Stimulated activated CD8-positive, alpha-beta memory T cell treated with anti-CD3 and anti-CD28 coated beads, Interleukin-15, amount 100 ng/mL, for 4 hours (primary cell): ENCODE data around the gene NHS.
"Not testable (repeated sequence)": the region's sequence is repeated elsewhere in the genome, so short reads cannot be mapped to it uniquely, and the experiment has no call there.

ENCODE experiments used
- DNase-seq, 2 donors: peaks; one replicate each; pipeline ENCODE4 v3.0.0-alpha.2; 2020; ENCODE audit warnings: low read depth in 2 of 2

Gene NHS

DNA sequence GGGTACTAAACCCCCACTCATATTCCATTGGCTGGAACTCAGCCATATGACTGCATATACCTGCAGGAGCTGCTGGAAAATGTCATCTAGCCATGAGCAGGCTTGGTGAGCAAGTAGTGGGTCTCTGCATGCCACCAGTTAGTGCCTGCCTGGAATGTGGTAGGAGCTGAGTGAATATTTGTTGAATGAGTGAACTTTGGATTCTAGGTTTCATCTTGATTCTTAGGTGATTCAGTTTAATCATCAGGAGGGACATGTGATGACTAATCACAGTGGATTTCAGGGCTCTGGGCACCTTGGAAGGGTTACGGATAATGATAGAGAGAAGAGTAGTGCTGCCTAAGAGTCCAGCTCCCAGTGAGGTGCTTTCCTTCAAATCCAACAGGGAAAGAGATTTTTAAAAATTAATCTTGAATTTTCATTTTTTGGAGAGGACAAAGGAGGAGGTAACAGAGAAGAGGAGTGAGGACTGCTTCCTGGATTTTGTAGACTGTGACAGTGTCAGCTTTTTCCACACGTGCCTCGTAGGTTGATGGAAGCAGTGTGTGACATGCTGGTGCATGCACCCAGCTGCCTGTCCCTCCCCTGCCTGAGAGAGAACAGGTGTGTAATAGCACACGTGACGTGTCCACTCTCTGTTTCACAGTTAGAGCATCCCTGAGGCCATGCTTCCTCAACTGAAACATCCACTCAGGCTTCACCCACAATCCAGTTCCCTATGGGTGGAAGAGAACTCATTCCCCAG is 30.4 kb downstream of the NHS start:
- DNase-seq, result no peak

DNA sequence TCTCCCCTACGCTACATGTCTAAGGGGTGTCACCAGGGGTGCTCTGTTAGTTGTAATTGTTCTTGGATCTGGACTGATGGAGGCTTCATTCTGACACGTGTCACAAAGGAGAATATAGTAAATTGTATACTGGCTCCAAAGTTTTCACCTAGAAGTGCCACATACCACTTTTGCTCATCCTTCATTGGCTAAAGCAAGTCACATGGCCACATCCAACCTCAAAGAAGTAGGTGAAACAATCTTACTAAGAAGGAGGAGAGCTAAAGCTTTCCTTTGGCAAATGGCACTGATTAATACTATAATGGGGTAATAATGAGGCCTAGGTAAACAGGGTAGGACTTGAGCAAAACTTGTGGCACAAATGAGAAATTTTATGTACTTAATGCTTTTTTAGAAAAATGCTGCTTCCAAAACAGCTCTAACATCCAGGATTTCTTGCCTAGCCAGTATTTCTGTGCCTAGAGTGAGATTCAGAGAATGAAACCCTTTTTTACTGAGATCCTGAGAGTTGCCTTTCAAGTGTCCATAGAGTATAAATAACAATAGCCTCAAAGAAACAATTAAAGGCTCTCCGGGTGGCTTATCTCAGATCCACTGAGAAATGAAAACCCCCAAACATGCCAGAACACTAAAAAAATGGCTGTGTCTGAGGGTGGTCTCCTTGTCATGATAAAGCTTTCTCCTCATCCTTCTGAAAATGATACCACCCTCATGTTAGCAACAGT is 34.7 kb downstream of the NHS start:
- no peak for DNase-seq

DNA sequence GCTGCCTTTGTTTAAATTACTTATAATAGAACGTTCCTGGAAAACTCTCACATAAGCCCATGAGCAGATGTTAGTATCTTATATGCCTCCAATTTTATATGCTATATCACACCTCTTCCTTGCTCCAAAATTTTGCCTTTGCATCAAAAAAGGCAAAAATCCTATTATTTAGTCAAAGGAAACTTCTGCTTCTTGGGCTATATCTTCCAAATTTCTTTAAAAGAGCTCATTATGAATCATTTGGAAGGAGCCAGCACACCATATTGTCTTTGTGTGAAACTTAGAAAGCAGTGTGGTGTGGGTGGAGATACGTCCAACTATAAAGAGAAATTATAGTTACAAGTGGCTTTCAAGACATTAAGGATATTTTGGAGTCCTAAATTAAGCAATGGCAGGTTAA is 35.7 kb downstream of the NHS start:
- no peak for DNase-seq

DNA sequence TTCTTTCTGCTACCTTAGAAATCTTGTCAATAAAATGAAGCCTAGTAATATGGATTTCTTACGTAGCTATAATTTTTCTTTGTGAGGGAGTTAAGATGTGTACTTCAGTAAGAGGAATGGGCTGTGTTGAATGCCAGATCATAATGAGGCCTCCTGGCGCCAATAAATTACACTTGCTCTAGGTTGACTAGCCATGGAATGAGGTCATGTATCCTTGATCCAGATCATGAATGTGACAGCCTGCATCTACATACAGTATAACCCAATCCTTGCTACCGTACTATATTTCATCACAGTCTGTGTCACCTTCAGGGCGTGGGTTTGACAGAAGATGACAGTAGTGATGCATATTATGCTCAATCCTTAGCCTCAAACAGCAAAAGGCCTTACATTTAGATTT is 36.2 kb downstream of the NHS start:
- no peak for DNase-seq

DNA sequence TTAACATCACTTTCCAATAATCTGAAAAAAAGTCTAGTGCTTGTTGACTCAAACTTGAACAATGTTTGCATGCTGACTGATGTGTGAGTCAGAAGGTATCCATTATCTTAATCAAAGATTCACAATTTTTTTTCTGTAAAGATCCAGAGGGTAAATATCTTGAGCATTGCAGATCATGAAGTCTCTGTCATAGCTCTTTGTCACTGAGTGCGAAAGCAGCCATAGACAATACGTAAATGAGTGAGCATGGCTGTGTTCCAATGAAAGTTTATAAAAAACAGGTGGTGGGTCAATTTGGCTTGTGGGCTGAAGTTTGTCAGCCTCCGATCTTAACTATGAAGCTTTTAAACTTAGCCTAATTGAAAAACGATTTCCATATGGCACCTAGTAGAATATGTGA is 37.7 kb downstream of the NHS start:
- no peak for DNase-seq

DNA sequence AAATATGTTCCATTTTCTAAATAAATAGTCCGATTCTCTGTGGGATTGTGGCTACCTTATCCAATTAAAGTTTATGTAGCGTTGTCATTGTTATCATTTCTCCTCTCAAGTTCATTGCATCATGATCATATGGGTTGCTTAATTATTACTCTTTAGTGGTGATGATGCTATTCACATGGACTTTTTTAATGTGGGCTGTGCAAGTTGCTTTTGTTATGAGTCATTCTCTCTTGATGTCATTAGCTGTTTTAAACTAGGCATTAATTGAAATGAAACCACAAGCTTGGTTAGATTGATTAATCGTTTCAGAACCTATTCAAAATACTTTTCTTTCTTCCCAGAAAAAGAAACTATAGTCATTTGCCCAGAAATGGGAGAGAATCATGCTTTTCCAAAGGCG is 38.2 kb downstream of the NHS start:
- DNase-seq, result no peak

DNA sequence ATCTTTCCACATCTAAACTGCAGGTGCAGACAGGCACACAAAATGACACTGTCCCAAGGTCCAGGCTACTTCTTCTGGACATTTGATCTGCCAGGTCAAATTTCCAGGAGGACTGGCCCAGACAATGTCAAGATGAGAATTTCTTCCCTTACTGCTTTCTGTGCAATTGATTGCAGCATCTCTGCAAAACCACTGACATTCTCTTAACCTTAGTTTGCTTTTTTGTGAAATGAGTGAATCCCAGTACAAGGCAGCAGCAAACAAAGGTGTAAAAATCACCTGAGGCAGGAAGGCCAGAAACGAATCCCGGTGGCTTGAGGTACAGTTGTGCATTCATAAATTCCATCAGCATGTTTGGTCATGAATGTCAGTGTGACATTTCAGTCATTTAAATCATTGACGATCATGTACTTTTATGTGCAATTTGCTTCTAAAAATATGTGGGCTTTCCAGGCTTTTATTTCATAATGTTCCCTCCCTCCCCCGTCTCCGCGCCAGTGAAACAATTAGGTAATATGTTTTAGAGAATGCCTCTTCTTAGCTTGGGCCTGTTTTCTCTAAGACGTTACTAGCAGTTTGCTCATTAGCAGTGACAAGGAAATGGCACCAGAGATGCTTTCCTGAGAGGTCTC is 39.1 kb downstream of the NHS start:
- no peak for DNase-seq

DNA sequence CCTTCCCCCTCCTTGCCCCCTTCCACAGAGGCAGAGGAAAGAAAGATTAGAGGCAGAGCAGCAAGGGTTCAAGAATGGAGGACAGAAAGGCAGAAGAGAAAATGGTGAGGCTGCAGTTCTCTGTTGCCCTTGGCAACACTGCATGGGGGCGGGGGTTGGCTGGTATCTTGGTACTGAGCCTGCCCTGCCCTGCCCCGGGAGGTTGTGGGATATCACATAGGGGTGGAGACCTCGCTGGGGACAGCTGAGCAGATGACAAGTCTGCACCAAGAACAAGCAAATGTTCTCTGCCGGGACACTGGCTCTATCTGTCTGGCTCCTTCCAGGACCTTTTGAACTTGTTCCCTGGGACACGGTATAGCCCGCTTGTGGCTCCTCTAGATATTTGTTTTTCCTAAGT is 39.8 kb downstream of the NHS start:
- no peak for DNase-seq

DNA sequence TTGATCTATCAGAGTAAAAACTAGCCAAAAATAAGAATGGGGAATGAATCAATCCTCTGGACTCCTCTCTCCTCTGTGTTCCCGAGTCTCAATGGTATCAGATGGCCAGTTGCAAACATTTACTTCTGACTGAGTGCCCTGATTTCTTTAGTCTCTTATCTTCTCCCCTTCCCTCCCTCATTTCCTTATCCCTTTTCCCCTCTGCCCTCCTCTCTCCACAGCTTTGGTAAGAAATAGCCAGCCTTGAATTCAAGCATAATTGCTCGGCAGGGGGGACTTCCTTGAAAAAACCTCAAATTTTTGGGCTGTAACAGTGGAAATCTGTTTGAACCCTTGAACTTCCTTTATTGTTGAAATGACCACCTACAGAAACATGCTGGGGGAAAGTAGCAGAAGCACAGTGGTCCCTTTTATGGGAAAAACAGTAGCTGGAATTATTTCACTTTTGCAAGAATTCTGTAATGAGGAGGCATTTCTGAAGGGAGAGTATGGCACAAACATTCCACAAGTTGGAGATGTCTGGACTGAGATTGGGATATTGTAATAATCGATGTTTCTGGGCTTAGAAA is 40.3 kb downstream of the NHS start:
- no peak for DNase-seq

DNA sequence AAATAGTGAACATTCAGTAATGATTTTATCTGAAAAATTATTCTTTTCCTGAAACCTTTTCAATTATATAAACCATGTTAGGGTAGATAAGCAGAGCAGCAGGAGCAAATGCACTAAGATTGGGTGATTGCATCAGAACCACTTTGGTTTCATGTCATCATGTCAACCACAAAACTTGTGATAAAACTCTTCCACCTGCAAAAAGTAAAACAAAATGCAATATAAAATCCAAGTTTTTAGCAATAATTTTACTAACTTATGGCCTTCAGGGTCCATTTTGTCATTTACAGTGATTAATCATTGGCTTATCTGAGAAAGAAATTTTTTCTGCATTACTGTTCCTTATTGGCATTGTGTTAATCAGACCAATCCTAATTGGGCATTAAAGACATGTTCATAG is 42.4 kb downstream of the NHS start:
- no peak for DNase-seq

DNA sequence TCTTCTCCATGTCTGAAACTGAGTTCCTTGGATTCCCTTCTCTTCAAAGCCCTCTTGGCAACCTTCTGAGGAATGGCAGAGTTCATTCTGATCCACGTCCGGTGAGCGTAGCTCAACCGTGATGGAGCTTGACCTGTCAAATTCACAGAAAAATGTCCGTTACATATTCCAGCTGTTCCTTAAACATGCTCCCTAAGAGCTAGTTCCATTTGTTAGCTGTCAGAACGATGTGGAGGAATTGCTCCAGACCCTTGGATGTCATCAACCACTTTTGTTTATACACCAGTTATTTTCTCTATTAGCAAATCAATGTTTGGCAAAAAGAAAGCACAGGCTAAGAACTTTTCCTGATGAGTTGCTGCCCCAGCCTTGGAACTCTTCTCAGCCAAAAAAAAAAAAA is 50.1 kb downstream of the NHS start:
- no peak for DNase-seq

DNA sequence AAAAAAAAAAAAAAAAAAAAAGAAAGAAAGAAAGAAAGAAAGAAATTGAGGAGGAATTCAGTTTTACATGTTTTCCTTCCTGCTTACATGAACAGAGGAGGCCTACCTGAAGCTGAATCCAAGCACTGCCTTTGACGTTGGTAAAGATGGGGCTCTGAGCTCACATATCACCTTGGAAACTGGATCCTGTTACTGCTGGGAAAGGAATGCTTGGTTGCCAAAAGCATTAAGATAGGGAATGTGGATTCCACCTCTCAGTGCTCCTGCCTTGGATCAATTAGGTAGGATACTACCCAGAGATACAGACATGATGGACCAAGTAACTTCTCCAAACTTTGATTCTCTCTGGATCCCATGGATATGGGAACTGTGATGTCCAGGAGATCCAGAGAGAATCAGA is 50.6 kb downstream of the NHS start:
- no peak for DNase-seq

DNA sequence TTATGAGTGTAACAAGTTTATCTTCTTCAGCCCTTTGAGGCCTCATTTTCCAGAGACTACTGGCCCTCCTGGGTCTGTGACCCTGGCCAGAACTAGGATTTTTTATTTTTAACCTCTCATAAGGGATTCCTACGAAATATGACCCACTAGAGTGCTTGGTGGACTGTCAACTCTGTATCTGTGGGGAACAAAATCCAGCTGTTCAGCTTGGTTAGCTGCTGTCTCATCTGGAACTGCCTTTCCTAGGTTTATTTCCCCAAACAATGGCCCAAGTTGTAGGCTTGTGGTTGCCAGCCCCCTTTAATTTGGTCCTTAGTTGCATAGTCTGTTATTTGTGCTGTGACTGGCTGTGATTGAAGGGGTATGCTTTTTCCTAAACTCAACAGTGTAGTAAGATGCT is 56.2 kb downstream of the NHS start:
- no peak for DNase-seq

DNA sequence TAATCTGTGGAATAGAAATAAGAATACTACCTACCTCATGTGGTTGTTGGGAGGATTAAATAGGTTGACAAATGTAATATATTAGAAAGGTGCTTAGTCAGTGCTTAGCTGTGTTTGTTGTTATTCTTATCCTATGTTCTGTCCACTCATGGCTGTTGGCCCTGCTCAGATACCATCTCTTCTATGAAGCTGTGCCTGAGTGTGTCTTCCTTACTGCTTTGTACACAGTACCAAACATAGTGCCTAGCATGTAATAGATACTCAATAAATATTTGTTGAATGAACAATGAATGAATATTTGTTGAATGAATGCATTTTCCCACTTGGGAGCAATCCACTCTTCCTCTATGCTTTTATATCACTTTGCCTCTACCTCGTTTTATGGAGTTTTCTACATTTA is 57.2 kb downstream of the NHS start:
- DNase-seq, result no peak

DNA sequence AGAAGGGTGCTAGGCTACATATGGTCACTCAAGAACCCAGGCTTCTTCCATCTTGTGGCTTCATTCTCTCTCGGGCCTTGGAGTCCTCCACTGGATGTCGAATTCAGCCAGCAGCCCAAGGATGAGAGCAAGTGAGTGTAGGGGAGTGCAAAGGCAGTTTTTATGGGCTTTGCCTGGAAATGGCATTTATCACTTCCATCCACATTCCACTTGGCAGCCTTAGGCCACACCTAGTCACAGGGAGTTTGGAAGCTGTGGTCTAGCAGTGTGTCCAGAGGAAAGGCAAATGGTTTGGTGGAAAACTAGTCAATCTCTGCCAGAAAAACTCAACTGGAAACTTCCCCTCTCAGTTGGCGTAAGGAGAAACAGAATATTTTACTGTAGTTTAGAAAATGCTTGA is 59.0 kb downstream of the NHS start:
- no peak for DNase-seq

DNA sequence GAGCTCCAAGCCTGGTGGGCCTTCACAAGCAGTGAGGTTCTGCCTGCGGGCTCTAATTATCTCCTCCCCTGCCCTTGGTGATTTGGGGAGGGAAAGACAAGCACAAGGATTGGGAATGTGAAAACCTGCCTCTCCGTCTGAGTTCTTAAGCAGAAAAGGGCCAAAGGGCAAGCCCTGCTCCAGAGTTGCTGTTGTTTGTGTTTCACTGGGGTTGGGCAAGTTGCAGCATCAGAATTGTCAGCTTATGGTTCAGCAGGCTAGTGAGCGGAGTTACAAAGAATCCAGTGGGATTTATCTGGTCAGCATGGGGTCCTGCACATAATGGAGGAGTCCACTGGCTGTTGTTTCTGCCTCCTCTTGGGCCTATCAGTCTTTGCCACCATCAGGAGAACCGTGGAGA is 60.5 kb downstream of the NHS start:
- no peak for DNase-seq

DNA sequence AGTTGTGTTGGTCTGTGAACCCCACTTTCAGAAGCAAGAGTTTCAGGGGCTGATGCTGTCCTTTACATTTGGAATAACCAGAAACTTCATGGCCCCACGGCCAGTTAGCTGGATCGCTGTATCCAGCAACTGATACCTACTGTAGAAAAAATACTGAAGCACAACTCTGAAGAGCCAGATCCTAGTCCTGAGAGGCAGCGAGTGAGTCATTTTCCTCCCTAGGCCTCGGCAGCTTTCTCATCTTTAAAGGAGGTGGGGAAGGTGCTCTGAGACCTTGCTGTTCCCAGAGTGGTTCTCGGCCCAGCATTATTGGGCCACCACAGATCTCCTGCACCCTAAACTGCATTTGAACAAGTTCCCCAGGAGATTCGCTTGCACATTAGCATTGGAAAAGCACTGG is 63.2 kb downstream of the NHS start:
- DNase-seq, result no peak

DNA sequence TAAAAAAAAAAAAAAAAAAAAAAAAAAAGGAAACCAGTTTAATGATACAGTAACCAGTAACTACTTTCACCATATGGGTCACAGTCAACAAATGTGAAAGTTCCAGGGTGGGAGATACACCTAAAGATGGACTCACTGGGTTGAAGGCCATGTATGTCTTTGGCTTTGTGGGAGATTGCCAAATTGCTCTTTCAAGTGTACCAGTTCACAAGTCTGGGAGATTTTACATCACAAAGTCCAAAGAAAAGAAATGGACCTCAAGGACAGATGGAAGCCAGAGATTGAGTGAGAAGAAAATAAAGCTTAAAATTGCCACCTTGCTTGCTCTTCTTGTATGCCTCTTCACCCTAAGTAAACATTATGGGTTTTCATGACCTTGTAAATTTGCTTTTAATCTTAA is 65.3 kb downstream of the NHS start:
- no peak for DNase-seq

DNA sequence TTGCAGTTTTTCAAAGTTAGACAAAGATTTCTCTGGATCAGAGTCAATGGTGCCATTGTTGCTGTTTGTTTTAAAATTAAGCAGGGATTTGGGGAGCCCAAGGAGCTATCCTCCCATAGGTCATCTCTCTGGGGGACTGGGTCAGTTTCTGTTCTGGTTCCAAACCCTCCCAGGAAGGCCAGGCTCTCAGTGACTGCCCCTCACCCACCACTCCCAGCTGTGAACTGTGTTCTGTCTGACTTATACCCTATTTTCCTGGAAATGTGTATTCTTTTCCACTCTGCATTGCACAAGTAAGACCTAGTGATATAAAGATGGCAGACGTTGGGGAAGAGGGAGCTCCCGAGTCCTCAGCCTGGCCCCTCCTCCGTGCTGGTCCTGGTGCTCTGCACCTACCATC is 65.8 kb downstream of the NHS start:
- no peak for DNase-seq

DNA sequence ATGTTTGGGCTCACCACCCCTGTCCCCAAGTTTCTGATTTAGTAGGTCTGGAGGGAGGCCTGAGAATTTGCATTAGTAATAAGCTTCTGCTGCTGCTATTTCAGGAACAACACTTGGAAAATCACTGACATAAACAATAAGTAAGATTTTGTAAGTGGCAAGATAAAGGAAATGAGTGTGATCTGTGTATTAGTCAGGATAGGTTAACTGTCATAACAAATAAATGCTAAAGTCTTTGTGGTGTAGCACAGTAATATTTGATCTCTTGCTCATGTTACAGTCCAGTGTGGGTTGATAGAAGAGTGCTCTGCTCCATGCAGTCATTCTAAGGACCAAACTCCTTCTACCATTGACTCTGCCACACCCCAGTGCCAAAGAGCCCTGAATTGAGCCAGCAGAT is 67.0 kb downstream of the NHS start:
- no peak for DNase-seq

DNA sequence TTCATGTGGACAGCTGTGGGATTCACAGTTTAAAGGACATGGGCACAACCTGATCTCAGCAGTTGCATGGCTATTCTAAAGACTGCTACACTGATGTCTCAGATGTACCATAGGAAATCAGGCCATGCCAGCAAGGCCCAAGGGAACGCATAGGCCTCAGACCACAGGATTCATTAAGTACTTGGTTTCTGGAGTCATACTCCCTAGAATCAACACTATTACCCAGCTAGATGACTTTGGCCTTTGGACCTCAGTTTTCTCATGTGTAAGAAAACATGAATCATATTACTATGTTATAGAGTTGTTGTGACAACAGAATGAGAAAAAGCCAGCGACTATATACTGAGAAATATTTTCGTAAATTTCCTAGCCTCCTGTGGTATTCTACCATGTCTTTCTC is 67.9 kb downstream of the NHS start:
- DNase-seq, result no peak

DNA sequence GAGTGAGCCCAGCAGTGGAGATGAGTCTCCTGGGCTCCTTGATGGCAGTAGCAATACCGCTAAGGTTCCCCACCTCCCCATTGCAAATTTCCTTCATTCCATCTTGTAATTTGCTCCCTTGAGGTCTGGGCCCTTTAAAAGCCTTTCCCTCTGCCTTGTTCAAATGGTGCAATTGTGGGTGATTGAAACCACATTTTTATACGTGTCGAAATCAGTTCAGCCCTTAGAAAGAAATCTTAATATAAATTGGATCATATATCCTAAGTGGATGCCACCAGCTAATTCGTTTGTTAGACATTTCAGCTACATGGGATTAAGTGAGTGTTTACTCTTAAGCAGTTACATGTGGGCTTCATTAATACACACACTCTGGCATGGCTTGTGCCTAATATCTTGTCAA is 68.6 kb downstream of the NHS start:
- no peak for DNase-seq

DNA sequence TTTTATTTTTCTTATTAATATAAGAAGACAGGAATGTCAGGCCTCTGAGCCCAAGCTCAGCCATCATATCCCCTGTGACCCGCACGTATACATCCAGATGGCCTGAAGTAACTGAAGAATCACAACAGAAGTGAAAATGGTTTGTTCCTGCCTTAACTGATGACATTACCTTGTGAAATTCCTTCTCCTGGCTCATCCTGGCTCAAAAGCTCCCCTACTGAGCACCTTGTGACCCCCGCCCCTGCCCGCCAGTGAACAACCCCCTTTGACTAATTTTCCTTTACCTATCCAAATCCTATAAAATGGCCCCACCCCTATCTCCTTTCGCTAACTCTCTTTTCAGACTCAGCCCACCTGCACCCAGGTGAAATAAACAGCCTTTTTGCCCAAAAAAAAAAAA is 71.3 kb downstream of the NHS start:
- DNase-seq, result not testable (repeated sequence)
